GM19099 (cell line): ENCODE data around the gene ASAP2.

Experiments
- POLR2A ChIP-seq: IDR thresholded peaks from 3 replicates; pipeline ENCODE4 v1.6.1; 2011; ENCODE audit warnings: low read depth; ENCODE audit not compliant: insufficient read length; ENCODE audit errors: extremely low read depth

ASAP2 gene

GRCh38 chr2:9423922-9424272, 217.3 kb downstream of the ASAP2 start:
- no peak for TF ChIP-seq POLR2A

- no peak for TF ChIP-seq POLR2A
These were observed 218.0 kb downstream of the ASAP2 start for GRCh38 chr2:9424447-9425164.

- TF ChIP-seq POLR2A = no peak
These were observed 222.5 kb downstream of the ASAP2 start for GRCh38 chr2:9428965-9429577.

- TF ChIP-seq POLR2A = no peak
These were observed 224.0 kb downstream of the ASAP2 start for GRCh38 chr2:9430316-9431293.

DNA sequence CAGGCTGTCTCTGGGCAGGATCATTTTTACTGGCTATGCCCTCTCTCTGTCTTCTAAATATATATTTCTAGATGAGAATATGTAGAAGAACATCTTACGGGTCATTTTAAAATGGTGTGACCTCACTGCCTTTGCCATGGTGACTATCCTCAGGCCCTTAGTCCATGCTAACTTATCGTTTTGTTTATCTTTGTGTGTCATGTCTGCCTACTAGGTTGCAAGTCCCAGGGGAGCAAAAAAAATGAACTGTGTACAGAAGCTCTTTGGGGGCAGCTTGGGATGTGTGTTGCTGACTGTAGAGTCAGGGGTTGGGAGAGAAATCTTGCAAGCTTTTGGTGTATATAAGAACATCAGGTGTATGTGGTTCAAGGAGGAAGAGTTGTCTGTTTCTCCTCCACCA, 227.9 kb downstream of the ASAP2 start:
- TF ChIP-seq POLR2A = no peak

DNA sequence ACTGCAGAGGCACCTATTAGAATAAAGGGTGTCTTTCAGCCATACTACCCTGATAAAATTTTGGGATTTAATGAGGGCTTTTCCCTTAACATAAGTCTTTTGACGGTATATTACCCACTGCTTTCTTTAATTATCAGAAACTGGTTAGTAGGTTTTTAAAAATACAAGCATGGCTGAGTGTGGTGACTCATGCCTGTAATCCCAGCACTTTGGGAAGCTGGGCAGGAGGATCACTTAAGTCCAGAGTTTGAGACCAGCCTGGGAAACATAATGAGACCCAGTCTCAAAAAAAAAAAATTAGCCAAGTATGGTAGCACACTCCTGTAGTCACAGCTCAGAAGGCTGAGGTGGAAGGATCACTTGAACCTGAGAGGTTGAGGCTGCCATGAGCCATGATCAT, 232.9 kb downstream of the ASAP2 start:
- no peak for TF ChIP-seq POLR2A

DNA sequence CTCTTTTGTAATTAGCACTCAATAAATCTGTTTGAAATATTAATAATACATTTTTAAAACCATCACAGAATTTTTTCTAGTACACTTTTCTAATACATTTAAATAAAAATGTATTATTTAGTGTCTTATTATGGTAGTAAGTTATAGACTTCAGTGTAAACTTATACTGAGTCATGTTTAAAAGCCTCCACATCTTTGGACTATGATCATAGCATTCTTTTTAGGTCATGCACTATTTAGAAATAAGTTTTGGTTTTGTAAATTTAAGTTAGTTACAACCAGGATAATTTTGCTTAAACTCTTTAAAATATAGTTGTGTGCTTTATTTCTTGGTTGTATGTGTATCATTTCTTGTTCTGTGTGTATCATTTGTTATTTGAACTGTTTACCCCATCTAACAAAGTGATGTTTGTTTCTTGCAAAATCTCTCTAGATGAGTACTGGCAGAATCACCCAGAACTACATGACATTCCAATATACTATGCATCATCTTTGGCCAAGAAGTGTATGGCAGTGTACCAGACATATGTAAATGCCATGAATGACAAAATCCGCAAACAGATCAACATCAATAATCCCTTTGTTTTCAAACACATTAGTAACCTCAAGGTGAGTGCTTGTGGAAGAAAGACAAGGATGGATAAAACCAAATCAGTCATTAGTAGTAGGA, 233.6 kb downstream of the ASAP2 start:
- no peak for TF ChIP-seq POLR2A

- TF ChIP-seq POLR2A = no peak
These were observed 234.9 kb downstream of the ASAP2 start for GRCh38 chr2:9441556-9441955.

DNA sequence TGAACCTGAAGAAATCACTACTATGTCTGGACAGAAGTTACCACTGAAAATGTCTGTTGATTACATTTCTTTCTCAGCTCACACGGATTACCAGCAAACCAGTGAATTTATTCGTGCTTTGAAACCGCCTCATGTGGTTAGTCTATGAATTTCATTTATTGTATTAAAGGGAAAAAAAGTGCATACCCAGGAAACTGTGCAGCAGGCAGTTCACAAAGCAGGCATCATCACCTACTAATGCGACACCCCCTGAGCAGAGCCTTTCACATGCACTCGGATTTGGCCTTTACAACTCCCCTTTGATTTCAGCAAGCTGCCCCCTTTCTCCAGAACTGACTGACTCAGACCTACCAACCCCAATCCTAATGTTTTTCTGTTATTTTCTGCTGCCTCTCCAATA, 236.9 kb downstream of the ASAP2 start:
- TF ChIP-seq POLR2A = no peak

GRCh38 chr2:9445089-9445488, 238.5 kb downstream of the ASAP2 start:
- TF ChIP-seq POLR2A = no peak

DNA sequence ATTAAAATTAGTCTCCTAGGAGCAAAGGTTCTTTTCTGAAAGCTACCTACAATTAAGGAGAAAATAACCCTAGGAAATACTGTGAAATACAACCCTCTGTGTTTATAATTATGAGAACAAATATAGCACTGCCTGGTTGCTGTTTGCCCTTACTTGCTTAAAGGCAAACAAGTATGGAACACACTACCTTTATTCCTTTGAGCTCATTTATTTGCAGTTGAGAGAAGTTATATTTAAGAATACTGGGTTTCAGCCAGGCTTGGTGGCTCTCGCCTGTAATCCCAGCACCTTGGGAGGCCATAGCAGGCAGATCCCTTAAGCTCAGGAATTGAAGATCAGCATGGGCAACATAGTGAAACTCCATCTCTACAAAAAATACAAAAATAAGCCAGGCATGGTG, 244.6 kb downstream of the ASAP2 start:
- no peak for TF ChIP-seq POLR2A
